HepG2 (cell line): ENCODE data around the gene WDR81. TPM values are rescaled to one million over a fixed set of nuclear protein-coding genes. Genes with fewer than 3 reads are reported as not detected.

Experiments used
- CREM ChIP-seq, 2 experiments: sonication (generic) in 1 of 2; formaldehyde crosslinking in 1 of 2; IDR thresholded peaks; 2 replicates each; pipeline versions ENCODE4 v1.4.0 to v1.6.1; 2016 to 2020; ENCODE audit warnings: antibody characterized with exemption in 1 of 2, mild to moderate bottlenecking in 1 of 2, missing genetic modification reagents in 1 of 2
- ETV5 ChIP-seq: IDR thresholded peaks from 2 replicates; pipeline ENCODE4 v1.6.1; 2018; ENCODE audit warnings: missing biosample characterization, missing genetic modification reagents, inconsistent platforms, borderline replicate concordance
- NCOA2 ChIP-seq: sonication (generic); formaldehyde crosslinking; IDR thresholded peaks from 2 replicates; pipeline ENCODE4 v1.8.0; 2022; ENCODE audit warnings: inconsistent platforms
- NFE2L1 ChIP-seq: sonication (generic); formaldehyde crosslinking; IDR thresholded peaks from 2 replicates; pipeline ENCODE4 v1.4.0; 2020; ENCODE audit warnings: missing genetic modification reagents, mild to moderate bottlenecking, borderline replicate concordance
- SOX13 ChIP-seq, 3 experiments: fragments of 450-650 bp in 1 of 3; sonication (generic) in 1 of 3; formaldehyde crosslinking in 1 of 3; IDR thresholded peaks in 2 of 3; conservative IDR thresholded peaks in 1 of 3; 2 replicates each; pipeline versions ENCODE4 v1.5.0 to v1.6.1; 2016 to 2020; ENCODE audit warnings: antibody characterized with exemption in 1 of 3, mild to moderate bottlenecking in 1 of 3, missing compliant biosample characterization in 1 of 3, missing genetic modification reagents in 1 of 3, moderate library complexity in 1 of 3
- SP4 ChIP-seq: sonication (generic); formaldehyde crosslinking; IDR thresholded peaks from 2 replicates; pipeline ENCODE4 v1.8.1; 2023; ENCODE audit warnings: mild to moderate bottlenecking, missing genetic modification reagents
- ZBTB7A ChIP-seq: sonication (generic); formaldehyde crosslinking; IDR thresholded peaks from 2 replicates; pipeline ENCODE4 v1.8.0; 2022; ENCODE audit warnings: mild to moderate bottlenecking, missing genetic modification reagents
- ZNF12 ChIP-seq: sonication (generic); formaldehyde crosslinking; IDR thresholded peaks from 2 replicates; pipeline ENCODE4 v1.5.0; 2020; ENCODE audit warnings: missing genetic modification reagents
- ZNF547 ChIP-seq: sonication (generic); formaldehyde crosslinking; IDR thresholded peaks from 2 replicates; pipeline ENCODE4 v1.5.1; 2020; ENCODE audit warnings: mild to moderate bottlenecking, missing genetic modification reagents
- ZNF550 ChIP-seq: sonication (generic); formaldehyde crosslinking; IDR thresholded peaks from 2 replicates; pipeline ENCODE4 v1.4.0; 2020; ENCODE audit warnings: mild to moderate bottlenecking, missing genetic modification reagents, borderline replicate concordance
- ZNF552 ChIP-seq: sonication (generic); formaldehyde crosslinking; IDR thresholded peaks from 2 replicates; pipeline ENCODE4 v1.9.0; 2022; ENCODE audit warnings: missing genetic modification reagents, mild to moderate bottlenecking, borderline replicate concordance
- polyA plus RNA-seq, 8 experiments: library from polyadenylated mRNA; depleted of rRNA in 3 of 8; stranded (reverse) in 7 of 8; unstranded in 1 of 8; fragments of >200 nt; fragmentation: Illumina TruSeq in 4 of 8; extraction: Trizol in 4 of 8; gene quantifications; 2 replicates each; pipeline versions ENCODE4 v1.2.1 to v1.2.3, GENCODE V29; 2011 to 2016; ENCODE audit warnings: low read depth in 4 of 8, missing spikeins in 1 of 8, mixed read lengths in 1 of 8; ENCODE audit not compliant: insufficient read depth in 1 of 8
- total RNA-seq, 5 experiments: library from RNA; depleted of rRNA; stranded (reverse); fragments of >200 nt; fragmentation: Illumina TruSeq; extraction: Trizol; gene quantifications; 2 replicates each; pipeline ENCODE4 v1.2.3, GENCODE V29; 2016; ENCODE audit warnings: low read depth in 1 of 5
- TF ChIP-seq, protein P1 (sequence below): IDR thresholded peaks from 2 replicates; pipeline ENCODE4 v1.6.1; 2016; ENCODE audit warnings: mild to moderate bottlenecking
- TF ChIP-seq, protein P2 (sequence below): sonication (generic); formaldehyde crosslinking; IDR thresholded peaks from 2 replicates; pipeline ENCODE4 v1.5.0; 2020; ENCODE audit warnings: missing genetic modification reagents

WDR81 gene
- total and polyA plus RNA-seq, 2 of the 13 experiments (the other 11 are each of a cell fraction or from before 2014, with no cell fraction given): 9.1 to 16.7 TPM

DNA sequence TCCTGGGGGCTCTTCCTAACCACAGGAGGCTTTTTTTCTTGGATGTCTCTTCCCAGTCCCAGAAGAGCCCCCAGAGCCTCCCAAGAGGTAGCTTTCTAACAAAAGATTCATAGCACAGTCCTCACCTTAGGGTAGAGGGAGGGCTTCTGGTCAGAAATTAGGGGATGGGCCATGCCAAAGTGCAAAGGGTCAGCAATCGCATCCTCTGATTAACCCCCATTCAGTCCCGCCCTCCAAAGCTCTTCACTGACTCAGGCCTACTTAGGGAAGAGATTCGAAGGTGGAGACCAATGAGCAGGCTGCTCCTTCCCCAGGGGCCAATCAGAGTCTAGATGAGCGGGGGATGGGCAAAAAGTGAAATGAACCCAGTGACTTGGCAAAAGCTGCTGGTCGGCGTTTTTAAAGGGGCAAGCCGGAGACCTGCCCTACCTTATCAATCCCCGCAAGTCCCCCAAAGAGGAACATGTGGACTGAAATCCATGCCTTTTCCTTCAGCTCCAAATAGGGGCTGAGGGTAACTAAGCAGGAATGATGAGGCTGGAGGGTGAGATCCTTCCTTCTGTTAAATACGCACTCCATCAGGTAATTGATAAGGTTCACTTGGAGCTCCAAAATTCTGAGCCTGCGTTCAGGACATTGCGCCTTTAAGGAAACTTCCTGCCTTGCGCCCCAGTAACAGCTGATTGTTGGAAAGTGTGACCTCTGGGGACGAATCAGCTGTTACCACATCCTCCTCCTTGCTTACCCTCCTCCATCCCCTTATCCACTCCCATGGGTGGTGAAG, 7.4 kb upstream of the WDR81 start (continued):
- TF ChIP-seq SOX13 (IDR thresholded peaks at IDR 0.05): no peak; the same call in 1 of the 2 replicates
- TF ChIP-seq SOX13 (CRISPR knock-in tag; conservative IDR thresholded peaks at IDR 0.05 in 1 of 2, IDR thresholded peaks at IDR 0.05 in 1 of 2): peak in 1 of 2 experiments; percentile 21; a peak in 1 of 4 replicates
- TF ChIP-seq CREM (IDR thresholded peaks at IDR 0.05): 0 out of 2 replicates have a peak, but pooled peaks have one; percentile 10
- TF ChIP-seq CREM (CRISPR knock-in tag; IDR thresholded peaks at IDR 0.05): no peak
- peak; percentile 19; the same call in 1 of the 2 replicates for TF ChIP-seq NCOA2 (CRISPR knock-in tag)
- TF ChIP-seq SP4 (CRISPR knock-in tag): peak; percentile 43; the same call in 1 of the 2 replicates
- TF ChIP-seq ZNF552 (CRISPR knock-in tag): no peak
- no peak for TF ChIP-seq ZNF547
- TF ChIP-seq ZNF12 (CRISPR knock-in tag): no peak
- TF ChIP-seq, protein P1, sequence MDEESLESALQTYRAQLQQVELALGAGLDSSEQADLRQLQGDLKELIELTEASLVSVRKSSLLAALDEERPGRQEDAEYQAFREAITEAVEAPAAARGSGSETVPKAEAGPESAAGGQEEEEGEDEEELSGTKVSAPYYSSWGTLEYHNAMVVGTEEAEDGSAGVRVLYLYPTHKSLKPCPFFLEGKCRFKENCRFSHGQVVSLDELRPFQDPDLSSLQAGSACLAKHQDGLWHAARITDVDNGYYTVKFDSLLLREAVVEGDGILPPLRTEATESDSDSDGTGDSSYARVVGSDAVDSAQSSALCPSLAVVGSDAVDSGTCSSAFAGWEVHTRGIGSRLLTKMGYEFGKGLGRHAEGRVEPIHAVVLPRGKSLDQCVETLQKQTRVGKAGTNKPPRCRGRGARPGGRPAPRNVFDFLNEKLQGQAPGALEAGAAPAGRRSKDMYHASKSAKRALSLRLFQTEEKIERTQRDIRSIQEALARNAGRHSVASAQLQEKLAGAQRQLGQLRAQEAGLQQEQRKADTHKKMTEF (CRISPR knock-in tag): 0 out of 2 replicates have a peak, but pooled peaks have one; percentile 5
- TF ChIP-seq, protein P2, sequence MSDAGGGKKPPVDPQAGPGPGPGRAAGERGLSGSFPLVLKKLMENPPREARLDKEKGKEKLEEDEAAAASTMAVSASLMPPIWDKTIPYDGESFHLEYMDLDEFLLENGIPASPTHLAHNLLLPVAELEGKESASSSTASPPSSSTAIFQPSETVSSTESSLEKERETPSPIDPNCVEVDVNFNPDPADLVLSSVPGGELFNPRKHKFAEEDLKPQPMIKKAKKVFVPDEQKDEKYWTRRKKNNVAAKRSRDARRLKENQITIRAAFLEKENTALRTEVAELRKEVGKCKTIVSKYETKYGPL (CRISPR knock-in tag): no peak
- TF ChIP-seq ZNF550 (CRISPR knock-in tag): no peak
- peak; percentile 5; the same call in 1 of the 2 replicates for TF ChIP-seq ETV5 (CRISPR knock-in tag)
- 0 out of 2 replicates have a peak, but pooled peaks have one; percentile 8 for TF ChIP-seq ZBTB7A (CRISPR knock-in tag)
- peak; percentile 96 for TF ChIP-seq NFE2L1 (CRISPR knock-in tag)
- TF ChIP-seq, all 625 proteins: peak for 124
